Superior temporal gyrus (tissue), 1 donor: ENCODE measurements around the gene TMEM238.
"Not testable (repeated sequence)": the region's sequence is repeated elsewhere in the genome, so short reads cannot be mapped to it uniquely, and the experiment has no call there.

Source experiments
- DNase-seq: peaks from one replicate; pipeline ENCODE4 v3.0.0-alpha.2; 2016; ENCODE audit errors: extremely low spot score

TMEM238 gene

DNA sequence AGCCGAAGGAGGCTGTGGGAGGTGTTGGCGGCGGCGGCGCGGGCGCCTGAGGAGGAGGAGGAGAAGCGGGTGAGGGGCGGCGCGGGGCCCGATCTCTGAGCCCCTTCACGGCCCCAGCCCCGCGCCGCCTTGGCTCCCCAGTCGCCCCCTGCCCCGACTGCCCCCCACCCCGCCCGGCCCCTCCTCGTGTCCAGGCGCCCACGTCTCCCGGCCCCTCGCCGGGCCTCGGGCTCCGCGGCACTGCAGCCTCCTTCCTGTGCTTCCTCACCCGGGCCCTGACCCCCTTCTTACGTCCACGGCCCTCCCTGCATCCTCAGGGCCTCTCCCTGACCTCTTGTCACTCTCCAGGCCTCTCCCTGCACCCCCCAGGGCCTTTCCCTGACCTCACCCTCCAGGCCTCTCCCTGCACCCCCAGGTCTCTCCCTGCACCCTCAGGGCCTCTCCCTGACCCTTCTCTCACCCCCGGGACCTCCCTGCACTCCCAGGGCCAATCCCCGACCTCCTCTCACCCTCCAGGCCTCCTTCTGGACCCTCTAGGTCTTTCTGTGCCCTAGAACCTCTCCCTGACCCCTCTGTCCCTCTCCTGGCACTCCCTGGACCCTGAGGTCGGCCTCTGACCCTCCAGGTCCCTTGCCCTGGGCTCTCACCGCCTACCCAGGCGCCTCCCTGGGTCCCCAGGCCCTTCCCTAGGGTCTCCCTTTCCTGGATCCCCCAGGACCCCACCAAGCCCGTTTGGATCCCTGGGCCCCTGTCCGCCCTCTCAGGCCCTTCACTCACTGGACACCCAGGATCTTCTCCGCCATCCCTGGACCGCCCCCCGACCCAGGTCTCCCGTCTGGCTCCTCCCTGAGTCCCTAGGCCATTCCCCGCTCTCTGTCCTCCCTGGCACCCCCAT, 44.0 kb downstream of the TMEM238 start:
- DNase-seq, result no peak

DNA sequence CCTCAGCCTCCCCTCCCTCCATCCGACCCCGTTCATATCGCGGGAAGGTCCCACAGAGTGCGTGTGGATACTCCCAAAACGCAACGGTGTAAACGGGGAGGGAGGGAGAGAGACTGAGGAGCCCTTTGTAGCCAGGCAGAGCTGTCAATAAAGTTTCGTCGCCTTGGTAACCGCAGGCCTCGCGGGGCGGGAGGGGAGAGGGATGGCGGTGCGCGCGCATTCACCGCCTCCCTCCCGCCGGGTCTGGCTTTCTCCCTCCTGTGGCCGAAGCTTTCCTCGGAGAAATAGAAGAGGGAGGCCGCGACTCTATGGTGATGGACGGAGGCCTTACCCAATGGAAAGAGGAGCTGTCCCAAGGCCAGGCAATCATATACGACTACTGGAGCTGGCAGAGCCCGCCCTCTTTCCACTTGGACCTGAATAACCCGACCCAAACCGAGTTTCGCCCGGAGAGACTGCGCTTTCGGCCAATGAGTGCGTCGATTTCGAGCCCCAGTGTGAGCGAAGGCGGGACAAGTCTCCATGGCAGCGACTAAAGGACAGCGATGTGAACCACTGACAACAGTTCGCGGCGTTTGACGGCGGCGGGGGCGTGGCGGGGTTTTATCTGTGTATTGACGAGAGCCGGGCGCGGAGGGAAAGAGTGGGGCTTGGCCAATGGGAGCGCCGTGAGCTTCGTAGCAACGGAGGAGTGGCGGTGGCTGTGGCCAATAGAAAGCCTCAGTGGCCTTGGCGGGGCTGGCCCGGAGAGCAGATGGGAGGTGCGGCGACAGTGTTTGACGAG, 44.8 kb downstream of the TMEM238 start, which contains the start of gene KMT5C:
TSS of gene KMT5C (plus strand) at position 772 of the 784 bp plus-strand sequence. CDS start 2,061 bp downstream, outside the sequence.
- DNase-seq, result peak; percentile 100

DNA sequence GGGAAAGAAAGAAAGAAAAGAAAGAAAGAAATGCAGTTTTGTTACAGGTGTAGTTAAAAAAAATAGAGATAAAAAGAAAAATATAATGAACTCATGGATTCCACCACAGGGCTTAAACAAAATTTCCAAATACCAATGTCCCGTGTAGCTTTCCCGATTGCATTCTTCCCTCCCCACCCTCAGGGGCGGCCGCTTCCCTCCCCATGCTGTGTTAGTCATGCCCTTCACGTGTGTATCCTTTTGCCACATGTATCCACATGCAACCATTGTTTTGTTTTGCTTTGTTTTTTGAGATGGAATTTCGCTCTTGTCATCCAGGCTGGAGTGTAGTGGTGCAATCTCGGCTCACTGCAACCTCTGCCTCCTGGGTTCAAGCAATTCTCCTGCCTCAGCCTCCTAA, 48.0 kb downstream of the TMEM238 start:
- DNase-seq, result no peak

DNA sequence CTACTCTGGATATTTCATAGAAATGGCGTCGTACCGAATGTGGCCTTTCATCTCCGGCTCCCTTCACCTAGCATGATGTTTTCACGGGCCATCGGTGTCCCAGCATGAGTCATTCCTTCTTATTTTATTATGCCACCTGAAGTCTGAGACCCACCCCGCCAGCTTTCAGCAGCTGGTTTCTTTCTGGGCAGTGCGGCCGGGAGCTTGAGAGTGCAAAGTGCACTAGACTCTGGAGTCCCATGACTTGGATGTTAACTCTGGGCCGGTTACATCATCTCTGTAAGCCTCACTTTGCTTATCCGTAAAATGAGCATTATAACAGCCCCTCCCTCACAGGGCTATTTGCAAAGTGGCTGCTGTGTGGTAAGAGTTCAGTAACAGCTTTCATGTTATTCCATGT, 50.2 kb downstream of the TMEM238 start:
- no peak for DNase-seq

DNA sequence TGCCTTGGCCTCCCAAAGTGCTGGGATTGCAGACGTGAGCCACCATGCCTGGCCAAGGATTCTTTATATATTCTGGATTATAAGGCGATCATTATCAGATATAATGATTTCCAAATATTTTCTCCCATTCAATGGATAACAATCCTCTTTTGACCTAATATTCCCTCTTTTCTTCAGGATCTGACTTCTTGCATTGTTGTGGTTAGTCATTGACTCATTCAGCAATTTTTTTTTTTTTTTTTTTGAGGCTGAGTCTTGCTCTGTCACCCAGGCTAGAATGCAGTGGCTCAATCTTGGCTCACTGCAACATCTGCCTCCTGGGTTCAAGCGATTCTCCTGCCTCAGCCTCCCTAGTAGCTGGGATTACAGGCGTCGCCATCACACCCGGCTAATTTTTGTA, 54.3 kb downstream of the TMEM238 start:
- DNase-seq, result not testable (repeated sequence)
